NCI-H510A (cell line): ENCODE results near the gene ST8SIA5.

Experiments used
- DNase-seq: peaks from one replicate; lab custom pipeline; 2025; lab: John Stamatoyannopoulos, UW

ST8SIA5 gene

GRCh38 chr18:46740046-46740445, 16.8 kb downstream of the ST8SIA5 start:
- DNase-seq, result no peak

- no peak for DNase-seq
Observed at GRCh38 chr18:46738491-46738890, 18.4 kb downstream of the ST8SIA5 start.

- no peak for DNase-seq
Observed at GRCh38 chr18:46736736-46737135, 20.1 kb downstream of the ST8SIA5 start.

- DNase-seq, result no peak
Observed at GRCh38 chr18:46736135-46736534, 20.7 kb downstream of the ST8SIA5 start.

- DNase-seq, result no peak
Observed at GRCh38 chr18:46734981-46735380, 21.9 kb downstream of the ST8SIA5 start.

- DNase-seq, result no peak
Observed at GRCh38 chr18:46733872-46734271, 23.0 kb downstream of the ST8SIA5 start.

- no peak for DNase-seq
Observed at GRCh38 chr18:46732801-46733200, 24.1 kb downstream of the ST8SIA5 start.

GRCh38 chr18:46732201-46732600, 24.7 kb downstream of the ST8SIA5 start:
- DNase-seq, result no peak

GRCh38 chr18:46731316-46731715, 25.5 kb downstream of the ST8SIA5 start:
- no peak for DNase-seq

- no peak for DNase-seq
Observed at GRCh38 chr18:46728219-46728930, 28.5 kb downstream of the ST8SIA5 start.

GRCh38 chr18:46727177-46727576, 29.7 kb downstream of the ST8SIA5 start:
- no peak for DNase-seq

- DNase-seq, result no peak
Observed at GRCh38 chr18:46725310-46725709, 31.5 kb downstream of the ST8SIA5 start.

- no peak for DNase-seq
Observed at GRCh38 chr18:46723856-46724415, 32.9 kb downstream of the ST8SIA5 start.

GRCh38 chr18:46722051-46722450, 34.8 kb downstream of the ST8SIA5 start:
- no peak for DNase-seq

- DNase-seq, result no peak
Observed at GRCh38 chr18:46721331-46721730, 35.5 kb downstream of the ST8SIA5 start.

- DNase-seq, result no peak
Observed at GRCh38 chr18:46720521-46720920, 36.3 kb downstream of the ST8SIA5 start.

- no peak for DNase-seq
Observed at GRCh38 chr18:46720092-46720491, 36.8 kb downstream of the ST8SIA5 start.

- DNase-seq, result no peak
Observed at GRCh38 chr18:46719388-46719787, 37.5 kb downstream of the ST8SIA5 start.

GRCh38 chr18:46718501-46719341, 38.1 kb downstream of the ST8SIA5 start:
- DNase-seq, result no peak

GRCh38 chr18:46716827-46717226, 40.0 kb downstream of the ST8SIA5 start:
- DNase-seq, result no peak

GRCh38 chr18:46716336-46716735, 40.5 kb downstream of the ST8SIA5 start:
- no peak for DNase-seq

- DNase-seq, result no peak
Observed at GRCh38 chr18:46715062-46715461, 41.8 kb downstream of the ST8SIA5 start.

- no peak for DNase-seq
Observed at GRCh38 chr18:46712406-46712805, 44.4 kb downstream of the ST8SIA5 start.
